Trophoblast cell (in vitro differentiated cells and primary cell): ENCODE results near the gene CACNA1H.
"Not testable (repeated sequence)": the region's sequence is repeated elsewhere in the genome, so short reads cannot be mapped to it uniquely, and the experiment has no call there.

Source experiments
- DNase-seq, 2 donors: peaks; one replicate each; pipeline ENCODE4 v3.0.0-alpha.2; 2016
- H2AFZ ChIP-seq: 2 replicates; pipeline ENCODE4 v1.6.1; 2013; ENCODE audit warnings: low read length, moderate library complexity, mild to moderate bottlenecking; ENCODE audit not compliant: insufficient read depth, poor library complexity
- H2AK5ac ChIP-seq: 2 replicates; pipeline ENCODE4 v1.6.1; 2013; ENCODE audit warnings: mild to moderate bottlenecking, low read length
- H2BK120ac ChIP-seq: 2 replicates; pipeline ENCODE4 v1.6.1; 2013; ENCODE audit warnings: low read length, mild to moderate bottlenecking, moderate library complexity; ENCODE audit not compliant: insufficient read depth, poor library complexity
- H2BK12ac ChIP-seq: 2 replicates; pipeline ENCODE4 v1.6.1; 2013; ENCODE audit warnings: mild to moderate bottlenecking, low read length, moderate library complexity
- H2BK5ac ChIP-seq: 2 replicates; pipeline ENCODE4 v1.6.1; 2013; ENCODE audit warnings: low read length, low read depth, moderate library complexity, mild to moderate bottlenecking; ENCODE audit not compliant: poor library complexity
- H3K14ac ChIP-seq: 2 replicates; pipeline ENCODE4 v1.6.1; 2013; ENCODE audit warnings: mild to moderate bottlenecking, low read length
- H3K18ac ChIP-seq: 2 replicates; pipeline ENCODE4 v1.6.1; 2013; ENCODE audit warnings: mild to moderate bottlenecking, low read length
- H3K23ac ChIP-seq: 2 replicates; pipeline ENCODE4 v1.6.1; 2013; ENCODE audit warnings: low read length
- H3K27ac ChIP-seq: 2 replicates; pipeline ENCODE4 v1.5.1; 2013; ENCODE audit warnings: low read depth, mild to moderate bottlenecking, inconsistent platforms, low read length, moderate library complexity
- H3K27me3 ChIP-seq: 2 replicates; pipeline ENCODE4 v1.6.1; 2013; ENCODE audit warnings: inconsistent platforms, mild to moderate bottlenecking, low read length, moderate library complexity; ENCODE audit not compliant: insufficient read depth
- H3K36me3 ChIP-seq, 2 experiments: 1 replicate in 1 of 2; 2 replicates in 1 of 2; pipeline ENCODE4 v1.6.1; 2013; ENCODE audit warnings: low read length in 2 of 2, mild to moderate bottlenecking in 2 of 2, moderate library complexity in 1 of 2; ENCODE audit not compliant: insufficient read depth in 2 of 2, control insufficient read depth in 1 of 2
- H3K4ac ChIP-seq: 2 replicates; pipeline ENCODE4 v1.6.1; 2013; ENCODE audit warnings: low read depth, mild to moderate bottlenecking, low read length, moderate library complexity
- H3K4me1 ChIP-seq, 2 experiments: 1 replicate in 1 of 2; 2 replicates in 1 of 2; pipeline ENCODE4 v1.6.1; 2013; ENCODE audit warnings: low read length in 2 of 2, mild to moderate bottlenecking in 2 of 2, moderate library complexity in 1 of 2; ENCODE audit not compliant: insufficient read depth in 2 of 2, control insufficient read depth in 1 of 2
- H3K4me2 ChIP-seq: 2 replicates; pipeline ENCODE4 v1.6.1; 2013; ENCODE audit warnings: inconsistent platforms, mild to moderate bottlenecking, low read length, moderate library complexity
- H3K4me3 ChIP-seq: 2 replicates; pipeline ENCODE4 v1.5.1; 2013; ENCODE audit warnings: mild to moderate bottlenecking, low read depth, low read length, inconsistent platforms
- H3K79me1 ChIP-seq: one replicate; pipeline ENCODE4 v1.6.1; 2013; ENCODE audit warnings: low read length
- H3K79me2 ChIP-seq: 2 replicates; pipeline ENCODE4 v1.6.1; 2013; ENCODE audit warnings: low read length, mild to moderate bottlenecking; ENCODE audit not compliant: control insufficient read depth, insufficient read depth, poor library complexity
- H3K9ac ChIP-seq: 2 replicates; pipeline ENCODE4 v1.6.1; 2013; ENCODE audit warnings: mild to moderate bottlenecking, low read length
- H3K9me3 ChIP-seq: 2 replicates; pipeline ENCODE4 v1.6.1; 2013; ENCODE audit warnings: low read depth, mild to moderate bottlenecking, control low read depth, inconsistent platforms, low read length; ENCODE audit not compliant: insufficient read depth
- H4K12ac ChIP-seq: 2 replicates; pipeline ENCODE4 v1.6.1; 2013; ENCODE audit warnings: low read depth, mild to moderate bottlenecking, low read length, moderate library complexity
- H4K8ac ChIP-seq: 2 replicates; pipeline ENCODE4 v1.6.1; 2013; ENCODE audit warnings: low read depth, mild to moderate bottlenecking, low read length, moderate library complexity
- H4K91ac ChIP-seq: one replicate; pipeline ENCODE4 v1.6.1; 2013; ENCODE audit warnings: low read depth, mild to moderate bottlenecking, low read length, moderate library complexity
- WGBS: extraction: QIAGEN DNeasy Blood & Tissue Kit; methylation state at CpG from one replicate; pipeline ENCODE4 v1.1.7; 2013; ENCODE audit warnings: missing lambda C conversion rate; ENCODE audit not compliant: insufficient read length, insufficient coverage; ENCODE audit errors: extremely low coverage; 5-methylcytosine and 5-hydroxymethylcytosine counted together

The CACNA1H gene

DNA sequence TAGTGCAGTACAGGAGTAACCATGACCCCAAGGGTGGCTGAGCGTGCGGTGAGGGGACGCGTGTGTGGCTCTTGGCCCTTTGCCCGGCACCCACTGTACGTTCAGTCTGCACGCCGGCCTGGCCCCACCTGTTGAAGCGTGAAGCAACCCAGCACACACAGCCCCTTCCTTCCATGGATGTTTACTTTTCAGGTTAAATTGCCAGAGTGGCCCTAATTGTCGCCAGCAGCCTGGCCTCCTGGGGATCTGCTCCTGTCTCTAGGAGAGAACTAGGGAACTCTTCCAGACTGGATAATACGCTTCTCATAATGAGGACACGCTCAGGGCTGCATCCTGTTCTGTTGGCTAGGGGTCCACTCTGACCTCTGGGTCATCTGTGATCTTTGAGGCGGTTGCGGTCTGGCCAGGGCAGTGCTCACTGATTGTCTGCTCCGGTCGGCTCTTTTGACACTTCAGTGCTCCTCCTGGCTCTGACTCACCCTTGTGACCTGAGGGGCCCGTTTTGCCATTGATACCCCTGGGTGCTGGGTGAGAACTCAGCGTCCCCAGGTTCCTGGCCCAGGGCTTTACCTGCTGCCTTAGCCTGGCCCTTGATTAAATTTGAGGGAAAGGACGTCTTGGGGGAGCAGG is 44.4 kb downstream of the CACNA1H start:
- no CpG with 5 or more reads among the region's 19 CpGs for WGBS
- Histone ChIP-seq H2BK120ac (no peak overlapping the region), H3K79me2 (no peaks in the 10 kb centered on the region), H3K9ac (no peak overlapping the region), H3K79me1 (no peaks in the 10 kb centered on the region), H3K27ac (no peak overlapping the region), H3K4ac (no peak overlapping the region), H3K23ac (no peak overlapping the region), H3K18ac (no peak overlapping the region), H4K91ac (no peak overlapping the region), H4K12ac (no peak overlapping the region), H2BK12ac (no peak overlapping the region), H3K14ac (no peak overlapping the region), H2AFZ (no peak overlapping the region), H3K9me3 (peaks cover 5% of the 10 kb centered on the region), H3K4me1 (no peaks in the 10 kb centered on the region), H3K36me3 (no peaks in the 10 kb centered on the region), H3K4me2 (no peak overlapping the region), H3K27me3 (no peaks in the 10 kb centered on the region), H3K4me3 (no peak overlapping the region), H2BK5ac (no peak overlapping the region), H4K8ac (no peak overlapping the region), H2AK5ac (no peak overlapping the region)
- no peak for DNase-seq

GRCh38 chr16:1198194-1198593 is 45.3 kb downstream of the CACNA1H start:
- no peak overlapping the region for H3K4ac ChIP-seq
- no peaks in the 10 kb centered on the region for H3K27me3 ChIP-seq
- no CpG with 5 or more reads among the region's 18 CpGs for WGBS
- H2AFZ ChIP-seq = no peak overlapping the region
- H3K14ac ChIP-seq = no peak overlapping the region
- no peak overlapping the region for H4K12ac ChIP-seq
- H2BK5ac ChIP-seq = no peak overlapping the region
- no peak overlapping the region for H3K27ac ChIP-seq
- H3K36me3 ChIP-seq = no peaks in the 10 kb centered on the region
- no peaks in the 10 kb centered on the region for H3K4me1 ChIP-seq
- H3K4me2 ChIP-seq = no peak overlapping the region
- H3K79me1 ChIP-seq = no peaks in the 10 kb centered on the region
- H2AK5ac ChIP-seq = no peak overlapping the region
- H3K4me3 ChIP-seq = no peak overlapping the region
- no peak for DNase-seq
- H2BK120ac ChIP-seq = no peak overlapping the region
- H3K79me2 ChIP-seq = no peaks in the 10 kb centered on the region
- H2BK12ac ChIP-seq = no peak overlapping the region
- H3K18ac ChIP-seq = no peak overlapping the region
- no peak overlapping the region for H4K91ac ChIP-seq
- H3K9me3 ChIP-seq = peaks cover 5% of the 10 kb centered on the region
- H3K23ac ChIP-seq = no peak overlapping the region
- H4K8ac ChIP-seq = no peak overlapping the region
- H3K9ac ChIP-seq = no peak overlapping the region

GRCh38 chr16:1198671-1199346 is 45.9 kb downstream of the CACNA1H start:
- not testable (repeated sequence) for H3K23ac ChIP-seq, H3K14ac ChIP-seq, DNase-seq, H3K36me3 ChIP-seq, H3K79me1 ChIP-seq, H3K27ac ChIP-seq, H2AK5ac ChIP-seq, H3K9me3 ChIP-seq, H3K4ac ChIP-seq, H3K79me2 ChIP-seq, H3K18ac ChIP-seq, H4K91ac ChIP-seq, H3K4me2 ChIP-seq, H3K9ac ChIP-seq, H3K27me3 ChIP-seq, H3K4me1 ChIP-seq, H2AFZ ChIP-seq, H2BK120ac ChIP-seq, H4K8ac ChIP-seq, H4K12ac ChIP-seq, H2BK5ac ChIP-seq, H2BK12ac ChIP-seq
- no CpG with 5 or more reads among the region's 44 CpGs for WGBS
- H3K4me3 ChIP-seq = peak overlapping the region; percentile 29

GRCh38 chr16:1199347-1200013 is 46.6 kb downstream of the CACNA1H start:
- no peaks in the 10 kb centered on the region for H3K27me3 ChIP-seq
- H2BK12ac ChIP-seq = no peak overlapping the region

More at GRCh38 chr16:1199347-1200013, 46.6 kb downstream of the CACNA1H start:
- H2BK5ac ChIP-seq = no peak overlapping the region
- H4K8ac ChIP-seq = no peak overlapping the region
- H2AK5ac ChIP-seq = no peak overlapping the region
- H3K14ac ChIP-seq = no peak overlapping the region
- H3K23ac ChIP-seq = no peak overlapping the region
- H3K79me2 ChIP-seq = no peaks in the 10 kb centered on the region
- H3K9ac ChIP-seq = no peak overlapping the region
- no peak for DNase-seq
- peaks cover 7% of the 10 kb centered on the region for H3K9me3 ChIP-seq
- H3K4ac ChIP-seq = no peak overlapping the region
- no peak overlapping the region for H2AFZ ChIP-seq
- no peak overlapping the region for H3K4me3 ChIP-seq
- no peaks in the 10 kb centered on the region for H3K4me1 ChIP-seq
- H3K79me1 ChIP-seq = no peaks in the 10 kb centered on the region
- H2BK120ac ChIP-seq = no peak overlapping the region
- no peaks in the 10 kb centered on the region for H3K36me3 ChIP-seq
- no peak overlapping the region for H4K12ac ChIP-seq
- H3K18ac ChIP-seq = no peak overlapping the region
- no peak overlapping the region for H3K27ac ChIP-seq
- H4K91ac ChIP-seq = no peak overlapping the region
- H3K4me2 ChIP-seq = no peak overlapping the region
- no CpG with 5 or more reads among the region's 19 CpGs for WGBS
